Activated CD8-positive, alpha-beta T cell treated with anti-CD3 and anti-CD28 coated beads, Interleukin-2, amount 10 ng/mL, durations not matched to agents 7 days and 5 days (primary cell): Measurements from ENCODE around the gene FAR1. TPM values are rescaled to one million over a fixed set of nuclear protein-coding genes. Genes with fewer than 3 reads are reported as not detected.
A peak's percentile ranks its signal among the peaks of the same experiment; 100 is the strongest.

Source experiments
- ATAC-seq: fragments of 150-1000 bp; cut with Tn5 transposase; one replicate; pipeline ENCODE4 v1.10.0; 2021; ENCODE audit warnings: moderate library complexity
- CTCF ChIA-PET: fragments of 350-600 bp; sonication (Branson Sonifier 250); formaldehyde crosslinking; loops from one replicate; lab custom pipeline; 2021; ENCODE audit warnings: antibody characterized with exemption; lab: Charles Lee
- POLR2A ChIA-PET: fragments of 350-600 bp; sonication (Branson Sonifier 250); formaldehyde crosslinking; loops from one replicate; lab custom pipeline; 2021; ENCODE audit warnings: antibody characterized with exemption; lab: Charles Lee
- DNase-seq: peaks from one replicate; pipeline ENCODE4 v3.0.0-alpha.2; 2020
- H3K27ac Mint-ChIP-seq: one replicate; pipeline ENCODE4 v1.8.0; 2021; ENCODE audit warnings: mild to moderate bottlenecking, mixed read lengths
- H3K27me3 Mint-ChIP-seq: one replicate; pipeline ENCODE4 v1.8.0; 2021; ENCODE audit warnings: low read depth, mixed read lengths
- H3K36me3 Mint-ChIP-seq: one replicate; pipeline ENCODE4 v1.8.0; 2021; ENCODE audit warnings: low read depth, mixed read lengths
- H3K4me1 Mint-ChIP-seq: one replicate; pipeline ENCODE4 v1.8.0; 2021; ENCODE audit warnings: low read depth, mixed read lengths
- H3K4me3 Mint-ChIP-seq: one replicate; pipeline ENCODE4 v1.8.0; 2021; ENCODE audit warnings: mild to moderate bottlenecking, mixed read lengths
- H3K9me3 Mint-ChIP-seq: one replicate; pipeline ENCODE4 v1.8.0; 2022; ENCODE audit warnings: mixed read lengths; ENCODE audit not compliant: insufficient read depth
- total RNA-seq, 2 experiments: library from RNA; stranded (reverse); gene quantifications; one replicate each; pipeline ENCODE4 v1.2.3, GENCODE V29; 2021

FAR1 gene
- total RNA-seq, 2 experiments from 2014 or later, result 65.3 to 65.8 TPM

GRCh38 chr11:13767471-13767870 is 99.0 kb downstream of the FAR1 start:
- DNase-seq (no peak), ATAC-seq (no peak)
- ChIA-PET POLR2A (no interaction called here), CTCF (interaction anchor here (1.3 to 1.4 kb wide), 2 partner anchors 9 to 482 kb away, joined by 3 to 4 read pairs; no protein-coding TSS in a partner anchor)
- H3K27me3 Mint-ChIP-seq, result peaks cover 5% of the 10 kb centered on the region
- H3K4me3 Mint-ChIP-seq, result no peak overlapping the region
- H3K4me1 Mint-ChIP-seq, result no peaks in the 10 kb centered on the region
- H3K27ac Mint-ChIP-seq, result no peak overlapping the region
- H3K36me3 Mint-ChIP-seq, result no peaks in the 10 kb centered on the region
- H3K9me3 Mint-ChIP-seq, result no peaks in the 10 kb centered on the region

GRCh38 chr11:13769188-13769587 is 100.7 kb downstream of the FAR1 start:
- Mint-ChIP-seq H3K9me3 (no peaks in the 10 kb centered on the region), H3K4me3 (no peak overlapping the region), H3K27me3 (peaks cover 7% of the 10 kb centered on the region), H3K27ac (no peak overlapping the region), H3K4me1 (no peaks in the 10 kb centered on the region), H3K36me3 (no peaks in the 10 kb centered on the region)
- ChIA-PET CTCF (interaction anchor here (0.8 to 5.0 kb wide), 4 partner anchors 188 to 380 kb away, joined by 3 to 45 read pairs (median 4); no protein-coding TSS in a partner anchor), POLR2A (no interaction called here)
- DNase-seq (no peak), ATAC-seq (no peak)

GRCh38 chr11:13771151-13771550 is 102.7 kb downstream of the FAR1 start:
- H3K27ac Mint-ChIP-seq, result no peak overlapping the region
- CTCF ChIA-PET, result interaction anchor here (0.9 to 5.0 kb wide), 14 partner anchors 10 to 684 kb away, joined by 3 to 45 read pairs (median 4); no protein-coding TSS in a partner anchor
- H3K27me3 Mint-ChIP-seq, result peaks cover 13% of the 10 kb centered on the region
- POLR2A ChIA-PET, result no interaction called here
- no peak overlapping the region for H3K4me3 Mint-ChIP-seq
- no peaks in the 10 kb centered on the region for H3K4me1 Mint-ChIP-seq
- no peak for DNase-seq
- no peak for ATAC-seq
- H3K9me3 Mint-ChIP-seq, result no peaks in the 10 kb centered on the region
- H3K36me3 Mint-ChIP-seq, result no peaks in the 10 kb centered on the region

DNA sequence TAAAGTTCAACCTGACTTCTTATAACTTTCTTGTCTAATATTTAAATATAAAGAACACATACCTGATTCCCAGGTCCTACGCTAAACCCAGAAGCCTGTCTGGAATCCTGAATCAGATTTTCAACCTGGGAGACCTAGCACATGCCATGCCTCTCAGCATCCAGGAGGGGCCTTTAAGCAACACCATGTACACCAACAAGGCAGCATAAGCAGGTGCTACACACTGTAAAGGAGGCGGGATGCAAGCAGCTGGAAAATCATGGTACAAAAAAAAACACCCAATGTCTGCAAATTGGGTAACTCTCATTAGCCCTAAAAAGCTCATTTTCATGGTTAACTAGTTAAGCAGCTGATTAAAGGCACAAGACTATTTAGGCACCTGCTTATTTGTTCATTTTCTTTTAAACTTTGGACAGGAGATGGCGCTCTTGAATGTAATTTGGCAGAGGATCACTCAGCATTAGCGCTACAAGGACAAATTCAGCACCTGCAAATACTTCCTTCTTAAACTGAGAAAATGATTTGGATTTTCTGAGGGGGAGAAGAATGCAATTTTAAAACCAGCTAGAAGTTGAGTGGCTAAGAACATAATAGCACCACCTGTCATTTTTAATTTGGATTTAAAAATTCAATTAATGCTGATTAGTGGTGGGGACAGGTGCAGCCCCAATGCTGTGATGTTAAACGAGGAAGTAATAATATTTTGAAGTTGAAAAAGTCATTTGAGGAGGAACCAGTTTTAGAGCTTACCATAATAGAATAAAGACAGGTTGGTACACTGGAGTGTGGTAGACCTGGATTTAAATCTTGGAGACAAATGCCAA is 104.0 kb downstream of the FAR1 start:
- peaks cover 16% of the 10 kb centered on the region for H3K27me3 Mint-ChIP-seq
- DNase-seq (peak; percentile 57), ATAC-seq (peak; percentile 77)
- ChIA-PET POLR2A (interaction anchor here (0.6 kb wide), 1 partner anchor 478 kb away, joined by 3 read pairs; no protein-coding TSS in a partner anchor), CTCF (interaction anchor here (0.6 to 5.0 kb wide), 48 partner anchors 9 to 1135 kb away, joined by 3 to 61 read pairs (median 4); partner anchors contain the start of gene SPON1)
- H3K4me3 Mint-ChIP-seq, result no peak overlapping the region
- H3K4me1 Mint-ChIP-seq, result no peaks in the 10 kb centered on the region
- H3K27ac Mint-ChIP-seq, result no peak overlapping the region
- H3K36me3 Mint-ChIP-seq, result no peaks in the 10 kb centered on the region
- H3K9me3 Mint-ChIP-seq, result no peaks in the 10 kb centered on the region

DNA sequence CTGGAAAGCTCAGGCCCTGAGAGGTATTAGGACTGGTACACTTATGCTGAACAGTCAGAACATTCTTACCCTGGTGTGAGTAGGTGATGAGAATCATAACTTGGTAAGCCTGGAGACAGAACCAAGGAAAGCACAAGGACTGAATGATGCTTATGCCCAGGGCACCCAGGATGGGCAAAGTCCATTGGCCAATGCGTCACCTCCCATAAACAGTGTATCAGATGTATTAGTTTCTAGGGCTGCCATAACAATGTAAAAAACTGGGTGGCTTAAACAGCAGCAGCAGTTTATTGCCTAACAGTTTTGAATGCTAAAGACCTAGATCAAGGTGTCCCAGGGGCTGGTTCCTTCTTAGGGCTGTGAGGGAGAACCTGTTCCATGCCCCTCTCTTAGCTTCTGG is 107.0 kb downstream of the FAR1 start:
- Mint-ChIP-seq H3K4me3 (no peak overlapping the region), H3K27me3 (peaks cover 17% of the 10 kb centered on the region), H3K27ac (no peak overlapping the region), H3K4me1 (no peaks in the 10 kb centered on the region), H3K9me3 (no peaks in the 10 kb centered on the region), H3K36me3 (no peaks in the 10 kb centered on the region)
- DNase-seq (no peak), ATAC-seq (peak; percentile 14)
- POLR2A ChIA-PET, result no interaction called here
- CTCF ChIA-PET, result interaction anchor here (1.1 to 5.0 kb wide), 11 partner anchors 8 to 476 kb away, joined by 3 to 61 read pairs (median 7); no protein-coding TSS in a partner anchor

DNA sequence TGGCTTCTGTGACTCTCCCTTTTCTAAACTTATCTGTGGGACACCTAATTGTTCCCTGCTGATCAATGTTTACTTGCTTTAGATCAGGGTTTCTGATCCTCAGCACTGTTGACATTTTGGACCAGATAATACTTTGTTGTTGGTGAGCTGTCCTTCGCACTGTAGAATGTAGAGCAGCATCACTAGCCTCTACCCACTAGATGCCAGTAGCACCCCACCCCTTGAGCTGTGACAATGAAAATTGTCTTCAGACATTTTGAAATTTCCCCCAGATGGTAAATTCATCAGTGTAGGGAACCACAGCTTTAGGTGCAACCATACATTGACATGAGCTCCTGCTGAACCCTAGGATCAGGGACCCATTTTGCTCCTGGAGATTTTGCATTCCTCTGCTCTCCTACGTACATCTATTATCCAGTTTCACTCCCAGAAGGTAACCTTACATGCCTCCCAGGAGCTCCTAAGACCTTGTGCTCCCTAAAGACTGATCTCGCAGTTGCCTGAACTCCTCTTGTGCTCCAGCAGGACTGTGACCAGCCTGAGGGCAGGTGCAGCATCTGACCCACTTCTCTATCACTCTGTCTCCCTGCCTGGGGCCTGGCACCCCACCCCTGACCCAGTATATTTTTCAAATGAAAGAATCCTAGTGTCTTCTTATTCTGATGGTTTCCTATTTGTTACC is 107.8 kb downstream of the FAR1 start:
- POLR2A ChIA-PET, result no interaction called here
- ATAC-seq (peak; percentile 47), DNase-seq (peak; percentile 56)
- Mint-ChIP-seq H3K36me3 (no peaks in the 10 kb centered on the region), H3K27ac (no peak overlapping the region), H3K4me1 (no peaks in the 10 kb centered on the region), H3K4me3 (no peak overlapping the region), H3K27me3 (peaks cover 16% of the 10 kb centered on the region), H3K9me3 (no peaks in the 10 kb centered on the region)
- CTCF ChIA-PET, result interaction anchor here (0.8 to 5.0 kb wide), 16 partner anchors 9 to 476 kb away, joined by 3 to 61 read pairs (median 5); partner anchors contain the start of gene SPON1

GRCh38 chr11:13777341-13777985 is 109.0 kb downstream of the FAR1 start:
- no peak for ATAC-seq
- H3K27me3 Mint-ChIP-seq, result peaks cover 16% of the 10 kb centered on the region
- no peaks in the 10 kb centered on the region for H3K9me3 Mint-ChIP-seq
- ChIA-PET CTCF (interaction anchor here (1.1 to 2.4 kb wide), 3 partner anchors 12 to 185 kb away, joined by 3 to 8 read pairs (median 6); partner anchors contain the start of gene SPON1), POLR2A (no interaction called here)
- no peak for DNase-seq
- H3K4me3 Mint-ChIP-seq, result no peak overlapping the region
- no peaks in the 10 kb centered on the region for H3K36me3 Mint-ChIP-seq
- no peak overlapping the region for H3K27ac Mint-ChIP-seq
- no peaks in the 10 kb centered on the region for H3K4me1 Mint-ChIP-seq

- no peak for DNase-seq
- ATAC-seq, result no peak
- H3K4me3 Mint-ChIP-seq, result no peak overlapping the region
- ChIA-PET POLR2A (no interaction called here), CTCF (no interaction called here)
- no peaks in the 10 kb centered on the region for H3K36me3 Mint-ChIP-seq
- peaks cover 16% of the 10 kb centered on the region for H3K27me3 Mint-ChIP-seq
- H3K9me3 Mint-ChIP-seq, result no peaks in the 10 kb centered on the region
- H3K4me1 Mint-ChIP-seq, result no peaks in the 10 kb centered on the region
- no peak overlapping the region for H3K27ac Mint-ChIP-seq
Observed at GRCh38 chr11:13778345-13778744, 109.9 kb downstream of the FAR1 start.

DNA sequence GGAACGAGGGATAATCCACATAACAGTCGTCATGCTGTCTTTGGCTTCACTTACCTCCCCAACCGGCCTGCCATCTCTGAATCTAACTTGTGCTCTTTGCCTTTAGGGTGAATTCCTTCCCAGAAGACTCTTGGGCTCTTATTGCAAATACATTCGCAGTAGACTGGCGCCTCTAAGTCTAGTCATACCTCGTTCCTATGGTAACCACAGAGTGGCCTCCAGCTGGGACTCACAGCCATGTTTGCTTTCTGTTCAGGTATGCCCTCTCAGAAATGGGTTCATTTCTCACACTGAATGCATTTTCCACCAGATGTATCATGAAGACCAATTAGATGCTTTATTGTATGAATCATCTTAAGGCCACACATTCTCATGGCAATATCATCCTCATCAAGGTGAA is 112.7 kb downstream of the FAR1 start:
- ATAC-seq (no peak), DNase-seq (no peak)
- Mint-ChIP-seq H3K27ac (no peak overlapping the region), H3K36me3 (no peaks in the 10 kb centered on the region), H3K4me3 (no peak overlapping the region), H3K27me3 (peaks cover 11% of the 10 kb centered on the region), H3K9me3 (no peaks in the 10 kb centered on the region), H3K4me1 (no peaks in the 10 kb centered on the region)
- ChIA-PET CTCF (interaction anchor here (0.7 to 1.9 kb wide), 2 partner anchors 8 to 367 kb away, joined by 3 to 4 read pairs; no protein-coding TSS in a partner anchor), POLR2A (no interaction called here)
